SK-N-SH treated with all-trans-retinoic acid at 6 μM for 48 hours (cell line): Measurements from ENCODE around the gene CPTP.

ENCODE experiments used
- ATAC-seq: fragments of 200-7000 bp; cut with Tn5 transposase; 3 replicates; pipeline ENCODE4 v1.9.1; 2020; ENCODE audit warnings: mild to moderate bottlenecking, moderate library complexity
- ARNTL ChIP-seq: fragments of 450-650 bp; formaldehyde crosslinking; IDR thresholded peaks from 2 replicates; pipeline ENCODE4 v1.5.0; 2020; ENCODE audit warnings: low read depth, mild to moderate bottlenecking, moderate library complexity, borderline replicate concordance
- BACH2 ChIP-seq: fragments of 250-450 bp; sonication (Bioruptor Pico); IDR thresholded peaks from 2 replicates; pipeline ENCODE4 v1.9.0; 2021; ENCODE audit warnings: mild to moderate bottlenecking, borderline replicate concordance
- CREB5 ChIP-seq: fragments of 250-450 bp; sonication (Bioruptor Pico); IDR thresholded peaks from 2 replicates; pipeline ENCODE4 v1.5.1; 2020; ENCODE audit warnings: low read depth, mild to moderate bottlenecking, moderate library complexity
- CSDC2 ChIP-seq: fragments of 250-450 bp; sonication (Bioruptor Pico); IDR thresholded peaks from 2 replicates; pipeline ENCODE4 v1.5.0; 2020; ENCODE audit warnings: mild to moderate bottlenecking, moderate library complexity
- CSRNP3 ChIP-seq: fragments of 250-450 bp; sonication (Bioruptor Pico); IDR thresholded peaks from 2 replicates; pipeline ENCODE4 v1.5.1; 2021; ENCODE audit warnings: mild to moderate bottlenecking, moderate library complexity
- ESRRG ChIP-seq: fragments of 250-450 bp; sonication (Bioruptor Pico); IDR thresholded peaks from 2 replicates; pipeline ENCODE4 v1.6.1; 2021; ENCODE audit warnings: mild to moderate bottlenecking
- GLIS3 ChIP-seq: fragments of 250-450 bp; sonication (Bioruptor Pico); IDR thresholded peaks from 2 replicates; pipeline ENCODE4 v1.5.0; 2020; ENCODE audit warnings: mild to moderate bottlenecking, moderate library complexity
- ISL1 ChIP-seq: fragments of 250-450 bp; sonication (Bioruptor Pico); IDR thresholded peaks from 2 replicates; pipeline ENCODE4 v2.1.2; 2022; ENCODE audit warnings: mild to moderate bottlenecking, moderate library complexity
- OSR1 ChIP-seq: fragments of 250-450 bp; sonication (Bioruptor Pico); IDR thresholded peaks from 2 replicates; pipeline ENCODE4 v1.8.0; 2022; ENCODE audit warnings: moderate library complexity, mild to moderate bottlenecking, inconsistent platforms
- POU6F1 ChIP-seq: fragments of 250-450 bp; sonication (Bioruptor Pico); IDR thresholded peaks from 2 replicates; pipeline ENCODE4 v1.8.0; 2021; ENCODE audit warnings: low read depth, mild to moderate bottlenecking, moderate library complexity, borderline replicate concordance
- PPARA ChIP-seq: fragments of 250-450 bp; sonication (Bioruptor Pico); IDR thresholded peaks from 2 replicates; pipeline ENCODE4 v1.5.0; 2020; ENCODE audit warnings: mild to moderate bottlenecking, borderline replicate concordance
- RARB ChIP-seq: fragments of 250-450 bp; sonication (Bioruptor Pico); IDR thresholded peaks from 2 replicates; pipeline ENCODE4 v1.8.0; 2021; ENCODE audit warnings: mild to moderate bottlenecking, moderate library complexity
- SNAI2 ChIP-seq: fragments of 250-450 bp; sonication (Bioruptor Pico); IDR thresholded peaks from 2 replicates; pipeline ENCODE4 v1.5.0; 2020; ENCODE audit warnings: mild to moderate bottlenecking, moderate library complexity
- TCF4 ChIP-seq: fragments of 250-450 bp; sonication (Bioruptor Pico); IDR thresholded peaks from 2 replicates; pipeline ENCODE4 v1.8.0; 2021; ENCODE audit warnings: mild to moderate bottlenecking, moderate library complexity, borderline replicate concordance
- TOX ChIP-seq: fragments of 250-450 bp; sonication (Bioruptor Pico); IDR thresholded peaks from 2 replicates; pipeline ENCODE4 v1.8.0; 2021; ENCODE audit warnings: mild to moderate bottlenecking, moderate library complexity, borderline replicate concordance
- TSHZ2 ChIP-seq: fragments of 250-450 bp; sonication (Bioruptor Pico); IDR thresholded peaks from 2 replicates; pipeline ENCODE4 v1.5.0; 2020; ENCODE audit warnings: mild to moderate bottlenecking, moderate library complexity
- ZC3H10 ChIP-seq: fragments of 250-450 bp; sonication (Bioruptor Pico); IDR thresholded peaks from 2 replicates; pipeline ENCODE4 v1.5.1; 2021; ENCODE audit warnings: mild to moderate bottlenecking, moderate library complexity
- ZFP3 ChIP-seq: fragments of 250-450 bp; sonication (Bioruptor Pico); IDR thresholded peaks from 2 replicates; pipeline ENCODE4 v1.5.0; 2020; ENCODE audit warnings: mild to moderate bottlenecking, moderate library complexity
- ZFP30 ChIP-seq: fragments of 450-650 bp; formaldehyde crosslinking; IDR thresholded peaks from 2 replicates; pipeline ENCODE4 v1.5.0; 2022; ENCODE audit warnings: mild to moderate bottlenecking, moderate library complexity
- ZNF565 ChIP-seq: fragments of 450-650 bp; formaldehyde crosslinking; conservative IDR thresholded peaks from 2 replicates; pipeline ENCODE4 v1.5.0; 2020; ENCODE audit warnings: low read depth, mild to moderate bottlenecking, moderate library complexity
- ZNF70 ChIP-seq: fragments of 450-650 bp; formaldehyde crosslinking; IDR thresholded peaks from 2 replicates; pipeline ENCODE4 v1.5.0; 2020; ENCODE audit warnings: mild to moderate bottlenecking, moderate library complexity
- ZNF8 ChIP-seq: fragments of 450-650 bp; formaldehyde crosslinking; IDR thresholded peaks from 2 replicates; pipeline ENCODE4 v1.5.0; 2020; ENCODE audit warnings: mild to moderate bottlenecking, moderate library complexity

Gene CPTP

GRCh38 chr1:1310476-1311053, 14.0 kb upstream of the CPTP start:
- TF ChIP-seq SNAI2 (CRISPR knock-in tag), result no peak
- TF ChIP-seq ZNF8 (CRISPR knock-in tag), result no peak
- no peak for TF ChIP-seq POU6F1 (CRISPR knock-in tag)
- no peak for TF ChIP-seq ISL1 (CRISPR knock-in tag)
- no peak for TF ChIP-seq CREB5
- TF ChIP-seq ESRRG (CRISPR knock-in tag), result no peak
- TF ChIP-seq GLIS3 (CRISPR knock-in tag), result no peak
- TF ChIP-seq ARNTL (CRISPR knock-in tag), result no peak
- no peak for TF ChIP-seq TSHZ2 (CRISPR knock-in tag)
- TF ChIP-seq ZNF70 (CRISPR knock-in tag), result no peak
- no peak for TF ChIP-seq CSRNP3 (CRISPR knock-in tag)
- no peak for TF ChIP-seq TCF4 (CRISPR knock-in tag)
- TF ChIP-seq TOX, result no peak
- no peak for TF ChIP-seq ZC3H10 (CRISPR knock-in tag)
- no peak for TF ChIP-seq ZFP30 (CRISPR knock-in tag)
- TF ChIP-seq RARB (CRISPR knock-in tag), result no peak
- no peak for TF ChIP-seq OSR1 (CRISPR knock-in tag)
- no peak for TF ChIP-seq ZFP3 (CRISPR knock-in tag)
- no peak for TF ChIP-seq CSDC2 (CRISPR knock-in tag)
- TF ChIP-seq, all 23 proteins: peak for 0
- no peak for ATAC-seq

GRCh38 chr1:1311107-1312104, 13.2 kb upstream of the CPTP start:
- no peak for ATAC-seq
- TF ChIP-seq SNAI2 (CRISPR knock-in tag), result no peak
- no peak for TF ChIP-seq BACH2 (CRISPR knock-in tag)
- no peak for TF ChIP-seq ZNF8 (CRISPR knock-in tag)
- TF ChIP-seq CSDC2 (CRISPR knock-in tag), result no peak
- TF ChIP-seq RARB (CRISPR knock-in tag), result no peak
- no peak for TF ChIP-seq PPARA (CRISPR knock-in tag)
- no peak for TF ChIP-seq POU6F1 (CRISPR knock-in tag)
- no peak for TF ChIP-seq GLIS3 (CRISPR knock-in tag)
- TF ChIP-seq TOX, result no peak
- TF ChIP-seq ZFP30 (CRISPR knock-in tag), result no peak
- TF ChIP-seq ZNF565 (CRISPR knock-in tag), result no peak
- TF ChIP-seq ISL1 (CRISPR knock-in tag), result no peak
- TF ChIP-seq CSRNP3 (CRISPR knock-in tag), result no peak
- no peak for TF ChIP-seq TSHZ2 (CRISPR knock-in tag)
- no peak for TF ChIP-seq CREB5
